Activated CD4-positive, alpha-beta memory T cell treated with anti-CD3 and anti-CD28 coated beads for 36 hours (primary cell): Measurements from ENCODE around the gene LRP1. TPM values are rescaled to one million over a fixed set of nuclear protein-coding genes. Genes with fewer than 3 reads are reported as not detected.
A peak's percentile ranks its signal among the peaks of the same experiment; 100 is the strongest.

Source experiments
- CTCF ChIA-PET: fragments of 350-600 bp; sonication (Branson Sonifier 250); formaldehyde crosslinking; loops from one replicate; lab custom pipeline; 2021; ENCODE audit warnings: antibody characterized with exemption, inconsistent platforms; lab: Charles Lee
- POLR2A ChIA-PET: fragments of 350-600 bp; sonication (Branson Sonifier 250); formaldehyde crosslinking; loops from one replicate; lab custom pipeline; 2021; ENCODE audit warnings: antibody characterized with exemption; lab: Charles Lee
- DNase-seq: peaks from one replicate; pipeline ENCODE4 v3.0.0-alpha.2; 2020
- H3K27ac Mint-ChIP-seq: one replicate; pipeline ENCODE4 v1.8.0; 2021; ENCODE audit warnings: mixed read lengths
- H3K27me3 Mint-ChIP-seq: one replicate; pipeline ENCODE4 v1.8.0; 2021; ENCODE audit warnings: mixed read lengths
- H3K36me3 Mint-ChIP-seq: one replicate; pipeline ENCODE4 v1.8.0; 2021; ENCODE audit warnings: mixed read lengths
- H3K4me1 Mint-ChIP-seq: one replicate; pipeline ENCODE4 v1.8.0; 2021; ENCODE audit warnings: low read depth, mixed read lengths
- H3K4me3 Mint-ChIP-seq: one replicate; pipeline ENCODE4 v1.8.0; 2021; ENCODE audit warnings: mild to moderate bottlenecking, mixed read lengths
- H3K9me3 Mint-ChIP-seq: one replicate; pipeline ENCODE4 v1.8.0; 2021; ENCODE audit warnings: mixed read lengths
- intact Hi-C: fragments of 100-400 bp; cut with micrococcal nuclease; formaldehyde crosslinking; loops from one replicate; pipeline ENCODE4 v1.15.1; 2023
- total RNA-seq, 2 experiments: library from RNA; stranded (reverse); gene quantifications; one replicate each; pipeline ENCODE4 v1.2.3, GENCODE V29; 2021

The LRP1 gene
- total RNA-seq, 2 experiments from 2014 or later, result 1.4 TPM

DNA sequence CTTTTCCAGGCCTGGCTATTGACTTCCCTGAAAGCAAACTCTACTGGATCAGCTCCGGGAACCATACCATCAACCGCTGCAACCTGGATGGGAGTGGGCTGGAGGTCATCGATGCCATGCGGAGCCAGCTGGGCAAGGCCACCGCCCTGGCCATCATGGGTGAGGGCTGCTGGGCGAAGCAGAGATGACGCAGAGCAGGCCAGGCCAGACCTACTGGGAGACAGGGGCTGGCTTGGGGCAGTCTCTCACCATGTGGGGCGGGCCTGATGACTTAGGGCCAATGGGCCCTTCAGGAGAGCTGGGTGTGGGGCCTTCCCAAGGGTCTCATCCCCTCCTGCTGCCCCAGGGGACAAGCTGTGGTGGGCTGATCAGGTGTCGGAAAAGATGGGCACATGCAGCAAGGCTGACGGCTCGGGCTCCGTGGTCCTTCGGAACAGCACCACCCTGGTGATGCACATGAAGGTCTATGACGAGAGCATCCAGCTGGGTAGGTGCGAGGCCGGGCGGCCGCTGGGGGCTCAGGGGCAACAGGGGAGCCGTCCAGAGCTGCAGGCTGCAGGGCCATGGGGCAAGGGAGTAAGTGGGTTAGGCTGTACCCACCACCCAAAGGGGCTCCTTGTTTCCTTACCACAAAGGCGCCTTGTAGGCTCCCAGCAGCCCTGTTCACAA is 52.2 kb downstream of the LRP1 start:
- no peaks in the 10 kb centered on the region for H3K36me3 Mint-ChIP-seq
- no peak for DNase-seq
- intact Hi-C loops, result loop anchor here (5.0 kb wide), 1 partner anchor 428 kb away; the partner anchor contains the start of gene PRIM1
- no peaks in the 10 kb centered on the region for H3K9me3 Mint-ChIP-seq
- no peaks in the 10 kb centered on the region for H3K4me1 Mint-ChIP-seq
- no peaks in the 10 kb centered on the region for H3K27me3 Mint-ChIP-seq
- POLR2A ChIA-PET, result no interaction called here
- no peak overlapping the region for H3K27ac Mint-ChIP-seq
- H3K4me3 Mint-ChIP-seq, result no peak overlapping the region
- CTCF ChIA-PET, result interaction anchor here (0.5 to 12.7 kb wide), 5 partner anchors 33 to 552 kb away, joined by 3 to 228 read pairs (median 3); partner anchors contain the start of gene LRP1

DNA sequence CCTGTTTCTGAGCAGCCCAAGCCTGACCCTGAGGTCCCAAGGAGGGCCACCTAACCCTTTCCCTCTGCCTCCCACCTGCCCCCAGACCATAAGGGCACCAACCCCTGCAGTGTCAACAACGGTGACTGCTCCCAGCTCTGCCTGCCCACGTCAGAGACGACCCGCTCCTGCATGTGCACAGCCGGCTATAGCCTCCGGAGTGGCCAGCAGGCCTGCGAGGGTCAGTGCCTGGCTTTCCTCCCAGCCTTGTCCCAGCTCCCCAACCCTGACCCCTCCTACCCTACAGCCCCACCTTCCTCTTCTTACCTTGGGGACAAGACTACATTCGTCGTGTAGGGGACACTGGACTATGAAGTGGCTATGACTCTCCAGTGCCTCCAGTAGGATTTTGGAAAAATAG is 52.8 kb downstream of the LRP1 start:
- DNase-seq, result no peak
- Mint-ChIP-seq H3K4me3 (no peak overlapping the region), H3K36me3 (no peaks in the 10 kb centered on the region), H3K4me1 (no peaks in the 10 kb centered on the region), H3K9me3 (no peaks in the 10 kb centered on the region), H3K27me3 (no peaks in the 10 kb centered on the region), H3K27ac (no peak overlapping the region)
- intact Hi-C loops, result loop anchor here (5.0 kb wide), 1 partner anchor 429 kb away; the partner anchor contains the start of gene PRIM1
- CTCF ChIA-PET, result interaction anchor here (0.5 to 12.7 kb wide), 9 partner anchors 9 to 553 kb away, joined by 3 to 228 read pairs (median 4); partner anchors contain the start of gene LRP1
- POLR2A ChIA-PET, result no interaction called here

DNA sequence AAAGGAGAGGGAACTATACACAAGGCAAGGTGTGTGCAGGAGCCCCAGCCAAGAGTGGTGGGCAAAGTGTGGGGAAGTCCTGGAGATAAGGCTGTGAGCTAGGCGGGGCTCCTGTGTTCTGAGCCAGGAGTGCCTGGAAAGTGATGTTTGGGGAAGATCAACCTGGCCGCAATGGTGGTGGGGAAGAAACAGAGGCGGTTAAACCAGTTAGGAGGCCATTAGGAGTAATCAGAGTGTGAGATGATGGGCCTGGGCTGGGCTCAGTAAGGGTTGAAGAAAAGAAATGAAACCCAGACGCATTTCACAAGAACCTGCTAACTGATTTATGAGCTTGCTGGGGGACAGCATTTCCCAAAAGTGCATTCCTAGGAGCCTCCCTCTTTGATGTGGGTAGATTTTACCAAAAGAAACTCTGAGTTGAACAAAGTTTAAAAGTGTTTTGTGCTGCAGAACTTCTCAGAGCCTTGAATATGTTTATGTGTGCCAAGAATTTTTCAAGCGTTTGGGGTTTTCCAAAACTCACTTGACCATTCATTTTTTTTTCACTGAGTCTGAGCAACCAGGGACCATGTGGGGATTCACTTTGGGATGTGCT is 53.4 kb downstream of the LRP1 start:
- POLR2A ChIA-PET, result no interaction called here

DNA sequence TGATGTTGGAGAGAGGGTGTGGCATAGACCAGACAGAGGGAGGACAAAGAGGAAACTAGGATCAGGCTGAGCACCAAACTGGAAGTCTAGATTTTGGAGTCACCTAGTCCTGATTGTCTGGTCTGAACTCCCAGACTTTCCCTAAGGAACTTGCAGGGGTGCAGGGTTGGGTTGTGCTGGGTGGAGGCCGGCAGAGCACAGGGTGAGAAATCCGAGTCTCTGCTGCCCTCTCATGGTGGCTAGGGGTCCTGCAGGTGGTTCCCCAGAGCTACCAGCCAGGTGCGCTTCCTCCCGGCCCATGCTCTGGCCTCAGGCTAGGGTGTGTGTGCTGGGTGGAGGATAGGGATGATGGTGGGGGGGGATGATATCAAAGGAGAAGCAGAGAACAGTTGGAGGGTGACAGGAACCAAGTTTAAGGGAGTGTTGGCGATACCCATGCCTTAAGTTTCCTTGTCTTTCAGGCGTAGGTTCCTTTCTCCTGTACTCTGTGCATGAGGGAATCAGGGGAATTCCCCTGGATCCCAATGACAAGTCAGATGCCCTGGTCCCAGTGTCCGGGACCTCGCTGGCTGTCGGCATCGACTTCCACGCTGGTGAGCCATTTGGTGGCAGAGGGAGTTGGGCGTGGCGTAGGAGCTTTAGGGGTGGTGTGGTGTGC is 54.8 kb downstream of the LRP1 start:
- Mint-ChIP-seq H3K9me3 (no peaks in the 10 kb centered on the region), H3K4me1 (no peaks in the 10 kb centered on the region), H3K27me3 (no peaks in the 10 kb centered on the region), H3K36me3 (no peaks in the 10 kb centered on the region), H3K27ac (no peak overlapping the region), H3K4me3 (no peak overlapping the region)
- POLR2A ChIA-PET, result no interaction called here
- peak; percentile 87 for DNase-seq
- intact Hi-C loops, result loop anchor here (1.0 to 5.0 kb wide), 4 partner anchors 59 to 431 kb away; partner anchors contain the start of gene PRIM1
- CTCF ChIA-PET, result interaction anchor here (0.6 to 12.7 kb wide), 32 partner anchors 9 to 430 kb away, joined by 3 to 228 read pairs (median 4); partner anchors contain the start of genes HSD17B6, LRP1 and STAT6

More for the DNA sequence above, 53.4 kb downstream of the LRP1 start:
- Mint-ChIP-seq H3K27ac (no peak overlapping the region), H3K27me3 (no peaks in the 10 kb centered on the region), H3K4me3 (no peak overlapping the region), H3K36me3 (no peaks in the 10 kb centered on the region), H3K9me3 (no peaks in the 10 kb centered on the region), H3K4me1 (no peaks in the 10 kb centered on the region)
- CTCF ChIA-PET, result interaction anchor here (0.6 to 12.7 kb wide), 11 partner anchors 9 to 641 kb away, joined by 3 to 228 read pairs (median 4); partner anchors contain the start of genes LRP1 and STAT6
- no peak for DNase-seq
- intact Hi-C loops, result loop anchor here (2.0 to 5.0 kb wide), 3 partner anchors 113 to 429 kb away; partner anchors contain the start of gene PRIM1

DNA sequence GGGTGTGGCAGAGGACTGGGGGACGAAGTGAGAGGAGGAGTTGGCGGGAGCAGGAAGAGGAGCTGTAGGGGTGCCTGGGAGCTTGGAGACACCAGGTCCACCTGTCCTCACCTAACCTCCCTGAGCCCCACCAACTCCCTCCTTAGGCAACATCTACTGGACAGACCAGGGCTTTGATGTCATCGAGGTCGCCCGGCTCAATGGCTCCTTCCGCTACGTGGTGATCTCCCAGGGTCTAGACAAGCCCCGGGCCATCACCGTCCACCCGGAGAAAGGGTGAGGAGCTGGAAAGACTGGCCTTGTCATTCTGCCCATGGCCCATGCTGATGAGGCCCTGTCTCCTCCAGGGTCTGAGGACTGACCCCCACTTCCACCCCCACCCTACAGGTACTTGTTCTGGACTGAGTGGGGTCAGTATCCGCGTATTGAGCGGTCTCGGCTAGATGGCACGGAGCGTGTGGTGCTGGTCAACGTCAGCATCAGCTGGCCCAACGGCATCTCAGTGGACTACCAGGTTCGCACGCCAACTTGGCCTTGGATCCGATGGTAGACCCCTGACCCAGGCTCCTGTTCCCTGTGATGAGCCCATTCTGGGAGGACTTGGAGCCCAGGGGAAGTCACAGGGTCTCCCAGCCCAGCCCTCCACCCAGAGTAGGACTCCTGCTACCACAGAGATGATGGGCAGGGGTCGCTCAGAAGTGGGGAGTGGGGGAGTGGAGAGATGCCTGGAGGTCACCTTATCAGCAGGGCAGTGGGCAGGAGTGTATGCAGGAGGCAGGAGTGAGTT is 55.8 kb downstream of the LRP1 start:
- ChIA-PET POLR2A (no interaction called here), CTCF (interaction anchor here (0.9 to 12.7 kb wide), 15 partner anchors 10 to 430 kb away, joined by 3 to 228 read pairs (median 4); partner anchors contain the start of genes HSD17B6, LRP1 and STAT6)
- Mint-ChIP-seq H3K27ac (no peak overlapping the region), H3K36me3 (no peaks in the 10 kb centered on the region), H3K9me3 (no peaks in the 10 kb centered on the region), H3K4me3 (no peak overlapping the region), H3K4me1 (no peaks in the 10 kb centered on the region), H3K27me3 (no peaks in the 10 kb centered on the region)
- DNase-seq, result no peak
- intact Hi-C loops, result loop anchor here (1.0 to 5.0 kb wide), 4 partner anchors 60 to 432 kb away; partner anchors contain the start of gene PRIM1

DNA sequence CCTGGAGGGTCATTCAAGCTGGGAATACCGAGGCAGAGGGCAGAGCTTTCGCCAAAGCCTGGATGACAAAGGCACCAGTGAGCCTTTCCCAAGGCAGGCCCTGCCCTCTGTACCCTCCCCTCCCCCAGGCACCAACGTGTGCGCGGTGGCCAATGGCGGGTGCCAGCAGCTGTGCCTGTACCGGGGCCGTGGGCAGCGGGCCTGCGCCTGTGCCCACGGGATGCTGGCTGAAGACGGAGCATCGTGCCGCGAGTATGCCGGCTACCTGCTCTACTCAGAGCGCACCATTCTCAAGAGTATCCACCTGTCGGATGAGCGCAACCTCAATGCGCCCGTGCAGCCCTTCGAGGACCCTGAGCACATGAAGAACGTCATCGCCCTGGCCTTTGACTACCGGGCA is 57.1 kb downstream of the LRP1 start:
- POLR2A ChIA-PET, result no interaction called here
- intact Hi-C loops, result no loop called here
- H3K36me3 Mint-ChIP-seq, result no peaks in the 10 kb centered on the region
- CTCF ChIA-PET, result interaction anchor here (1.2 to 12.7 kb wide), 3 partner anchors 10 to 62 kb away, joined by 4 to 228 read pairs (median 15); partner anchors contain the start of gene LRP1
- no peaks in the 10 kb centered on the region for H3K4me1 Mint-ChIP-seq
- H3K27me3 Mint-ChIP-seq, result no peaks in the 10 kb centered on the region
- DNase-seq, result no peak
- no peak overlapping the region for H3K4me3 Mint-ChIP-seq
- no peaks in the 10 kb centered on the region for H3K9me3 Mint-ChIP-seq
- H3K27ac Mint-ChIP-seq, result no peak overlapping the region

DNA sequence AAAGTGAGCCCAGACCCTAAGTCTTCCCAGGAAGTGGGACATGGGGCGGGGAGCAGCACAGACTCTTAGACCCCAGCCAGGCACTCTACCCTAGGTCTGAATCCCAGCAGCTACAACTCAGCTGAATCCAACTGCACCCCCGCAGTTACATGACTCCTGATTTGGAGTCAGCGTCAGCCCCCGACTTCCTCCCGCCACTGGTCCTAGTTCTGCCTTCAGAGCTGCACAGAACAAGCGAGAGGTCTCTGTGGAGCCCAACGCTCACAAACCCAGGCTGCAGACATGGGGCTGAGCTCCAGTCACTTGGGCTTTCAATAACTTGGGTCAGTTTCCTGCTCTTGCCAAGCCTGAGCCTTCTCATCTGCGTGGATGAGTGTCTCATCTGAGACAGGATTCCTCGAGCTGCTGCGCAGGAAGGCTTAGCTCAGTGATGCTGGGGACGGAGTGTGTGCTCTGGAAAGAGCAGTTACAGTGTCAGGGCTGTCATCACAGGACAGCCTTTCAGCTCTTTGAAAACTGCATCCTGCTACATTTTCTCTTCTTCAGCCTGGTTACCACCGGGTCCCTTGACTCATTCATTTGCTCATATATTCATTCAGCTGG is 57.7 kb downstream of the LRP1 start:
- ChIA-PET POLR2A (no interaction called here), CTCF (interaction anchor here (1.1 to 12.7 kb wide), 5 partner anchors 9 to 74 kb away, joined by 3 to 228 read pairs (median 10); partner anchors contain the start of genes LRP1 and STAT6)
- Mint-ChIP-seq H3K27me3 (no peaks in the 10 kb centered on the region), H3K4me3 (no peak overlapping the region), H3K9me3 (no peaks in the 10 kb centered on the region), H3K27ac (no peak overlapping the region), H3K4me1 (no peaks in the 10 kb centered on the region), H3K36me3 (no peaks in the 10 kb centered on the region)
- intact Hi-C loops, result no loop called here
- DNase-seq, result no peak

DNA sequence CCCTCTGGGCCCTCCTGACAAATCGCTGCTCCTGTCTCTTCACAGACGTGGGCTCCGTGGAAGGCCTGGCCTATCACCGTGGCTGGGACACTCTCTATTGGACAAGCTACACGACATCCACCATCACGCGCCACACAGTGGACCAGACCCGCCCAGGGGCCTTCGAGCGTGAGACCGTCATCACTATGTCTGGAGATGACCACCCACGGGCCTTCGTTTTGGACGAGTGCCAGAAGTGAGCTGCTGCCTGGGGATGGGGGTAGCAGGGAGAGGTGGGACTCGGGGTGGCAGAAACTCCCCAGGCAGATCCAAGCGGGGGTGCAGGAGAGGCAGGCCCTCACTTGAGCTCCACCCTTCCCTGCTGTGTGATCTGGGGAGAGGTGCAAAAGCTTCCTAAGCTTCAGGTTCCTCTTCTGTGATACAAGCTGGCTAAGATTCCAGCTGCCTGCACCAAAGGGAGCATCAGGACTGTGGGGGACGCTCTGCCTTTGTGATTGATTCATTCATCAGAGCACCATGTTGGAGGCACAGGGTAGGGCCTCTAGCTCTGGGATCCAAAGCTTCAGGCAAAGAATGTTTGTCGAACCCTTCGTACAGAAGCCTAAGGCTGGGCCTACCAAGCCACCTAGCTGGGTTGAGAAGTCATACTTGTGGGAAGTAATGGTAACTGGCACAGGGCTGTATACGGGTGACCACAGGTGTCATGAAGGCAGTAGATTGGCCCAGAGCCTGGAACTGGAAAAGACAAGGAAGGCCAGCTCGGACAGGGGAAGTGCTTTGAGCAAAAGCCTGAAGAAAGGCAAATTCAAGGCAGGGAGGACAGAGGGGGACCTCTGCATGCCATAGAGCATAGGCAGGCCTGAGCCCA is 59.2 kb downstream of the LRP1 start:
- Mint-ChIP-seq H3K27ac (no peak overlapping the region), H3K4me3 (no peak overlapping the region), H3K36me3 (no peaks in the 10 kb centered on the region), H3K27me3 (no peaks in the 10 kb centered on the region), H3K4me1 (no peaks in the 10 kb centered on the region), H3K9me3 (no peaks in the 10 kb centered on the region)
- ChIA-PET POLR2A (no interaction called here), CTCF (interaction anchor here (0.5 to 12.7 kb wide), 5 partner anchors 12 to 155 kb away, joined by 3 to 228 read pairs (median 10); partner anchors contain the start of genes LRP1 and STAT6)
- DNase-seq, result no peak
- intact Hi-C loops, result no loop called here

DNA sequence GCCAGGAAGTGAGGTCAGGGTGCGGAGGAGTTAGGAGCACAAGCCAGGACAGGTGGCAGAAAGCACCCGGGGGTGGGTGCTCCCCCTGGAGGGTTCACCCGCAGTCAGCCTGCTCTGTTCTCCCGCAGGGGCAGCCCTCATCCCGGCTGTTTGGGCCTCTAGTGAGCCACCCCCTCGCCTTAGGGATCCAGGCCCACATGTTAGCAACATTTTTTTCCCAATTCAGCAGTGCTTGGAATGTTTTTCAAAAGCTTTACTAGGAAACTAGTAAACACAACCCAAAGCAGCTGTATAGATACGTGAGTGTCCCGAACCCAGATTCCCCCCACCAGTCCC is 59.8 kb downstream of the LRP1 start:
- H3K27ac Mint-ChIP-seq, result no peak overlapping the region
- intact Hi-C loops, result no loop called here
- ChIA-PET CTCF (interaction anchor here (0.6 to 12.7 kb wide), 5 partner anchors 10 to 76 kb away, joined by 3 to 228 read pairs (median 10); partner anchors contain the start of genes LRP1 and STAT6), POLR2A (no interaction called here)
- H3K4me1 Mint-ChIP-seq, result no peaks in the 10 kb centered on the region
- no peaks in the 10 kb centered on the region for H3K9me3 Mint-ChIP-seq
- DNase-seq, result no peak
- no peaks in the 10 kb centered on the region for H3K36me3 Mint-ChIP-seq
- no peak overlapping the region for H3K4me3 Mint-ChIP-seq
- H3K27me3 Mint-ChIP-seq, result no peaks in the 10 kb centered on the region

DNA sequence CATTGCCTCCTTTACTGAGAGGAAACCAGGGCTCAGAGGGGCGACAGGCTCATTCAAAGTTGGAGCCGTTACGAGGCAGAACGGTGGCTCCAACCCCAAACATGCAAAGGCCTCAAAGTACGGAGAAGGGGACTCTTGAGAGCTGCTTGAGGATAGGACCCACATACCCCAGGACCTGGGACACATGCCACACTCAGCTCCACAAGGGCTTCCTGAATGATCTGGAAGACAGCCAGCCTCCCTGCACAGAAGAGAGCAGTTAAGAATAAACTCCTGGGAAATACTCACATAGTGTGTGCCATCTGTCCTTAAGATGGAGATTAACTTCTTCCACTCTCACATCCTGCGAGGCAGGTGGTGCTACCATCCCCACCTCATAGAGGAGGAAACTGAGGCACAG is 61.8 kb downstream of the LRP1 start:
- Mint-ChIP-seq H3K36me3 (no peaks in the 10 kb centered on the region), H3K27ac (no peak overlapping the region), H3K27me3 (no peaks in the 10 kb centered on the region), H3K4me1 (no peaks in the 10 kb centered on the region), H3K9me3 (no peaks in the 10 kb centered on the region), H3K4me3 (no peak overlapping the region)
- DNase-seq, result no peak
- intact Hi-C loops, result no loop called here
- ChIA-PET CTCF (interaction anchor here (1.4 to 12.7 kb wide), 2 partner anchors 52 to 66 kb away, joined by 5 to 228 read pairs; partner anchors contain the start of gene LRP1), POLR2A (no interaction called here)
